Osteocyte (in vitro differentiated cells): Measurements from ENCODE around the gene CMIP. TPM values are rescaled to one million over a fixed set of nuclear protein-coding genes. Genes with fewer than 3 reads are reported as not detected.

ENCODE experiments used
- DNase-seq: peaks from one replicate; pipeline ENCODE4 v3.0.0; 2021; ENCODE audit warnings: mixed read lengths; ENCODE audit not compliant: unreplicated experiment; ENCODE audit errors: extremely low spot score
- H3K27ac Mint-ChIP-seq: one replicate; pipeline ENCODE4 v1.8.0; 2021; ENCODE audit warnings: mild to moderate bottlenecking, mixed read lengths; ENCODE audit not compliant: unreplicated experiment
- H3K27me3 Mint-ChIP-seq: one replicate; pipeline ENCODE4 v1.8.0; 2021; ENCODE audit warnings: mixed read lengths; ENCODE audit not compliant: unreplicated experiment
- H3K36me3 Mint-ChIP-seq: one replicate; pipeline ENCODE4 v1.8.0; 2021; ENCODE audit warnings: mixed read lengths; ENCODE audit not compliant: unreplicated experiment
- H3K4me1 Mint-ChIP-seq: one replicate; pipeline ENCODE4 v1.8.0; 2021; ENCODE audit warnings: mixed read lengths; ENCODE audit not compliant: unreplicated experiment
- H3K4me3 Mint-ChIP-seq: one replicate; pipeline ENCODE4 v1.8.0; 2021; ENCODE audit warnings: mild to moderate bottlenecking, moderate library complexity, mixed read lengths; ENCODE audit not compliant: unreplicated experiment
- H3K9me3 Mint-ChIP-seq: one replicate; pipeline ENCODE4 v1.8.0; 2021; ENCODE audit warnings: mixed read lengths; ENCODE audit not compliant: unreplicated experiment
- CTCF ChIP-seq: fragments of 200-600 bp; sonication (generic); IDR thresholded peaks from 2 replicates; pipeline ENCODE4 v1.5.0; 2021; ENCODE audit warnings: antibody characterized with exemption, mild to moderate bottlenecking, moderate library complexity
- total RNA-seq: library from RNA; stranded (reverse); gene quantifications from 2 replicates; pipeline ENCODE4 v1.2.1, GENCODE V29; 2021

Gene CMIP
- total RNA-seq, 1 donor from 2014 or later: 38.0 TPM

GRCh38 chr16:81658373-81658772 lies 213.8 kb downstream of the CMIP start:
- Mint-ChIP-seq H3K4me1 (no peaks in the 10 kb centered on the region), H3K27ac (no peak overlapping the region), H3K27me3 (no peaks in the 10 kb centered on the region), H3K9me3 (no peaks in the 10 kb centered on the region), H3K4me3 (no peak overlapping the region), H3K36me3 (peaks cover 15% of the 10 kb centered on the region)
- DNase-seq: no peak
- TF ChIP-seq CTCF: no peak

- Mint-ChIP-seq H3K36me3 (peaks cover 15% of the 10 kb centered on the region), H3K9me3 (no peaks in the 10 kb centered on the region), H3K27ac (no peak overlapping the region), H3K27me3 (no peaks in the 10 kb centered on the region), H3K4me1 (no peaks in the 10 kb centered on the region), H3K4me3 (no peak overlapping the region)
- no peak for TF ChIP-seq CTCF
- DNase-seq: no peak
Observed at GRCh38 chr16:81659249-81659648, 214.6 kb downstream of the CMIP start.

- H3K27ac Mint-ChIP-seq: no peak overlapping the region
- no peak for DNase-seq
- no peaks in the 10 kb centered on the region for H3K27me3 Mint-ChIP-seq
- TF ChIP-seq CTCF: no peak
- no peaks in the 10 kb centered on the region for H3K4me1 Mint-ChIP-seq
- no peaks in the 10 kb centered on the region for H3K9me3 Mint-ChIP-seq
- H3K4me3 Mint-ChIP-seq: no peak overlapping the region
- H3K36me3 Mint-ChIP-seq: peaks cover 29% of the 10 kb centered on the region
Observed at GRCh38 chr16:81661082-81661481, 216.5 kb downstream of the CMIP start.

GRCh38 chr16:81664153-81664552 lies 219.5 kb downstream of the CMIP start:
- Mint-ChIP-seq H3K9me3 (no peaks in the 10 kb centered on the region), H3K36me3 (peaks cover 23% of the 10 kb centered on the region), H3K27ac (no peak overlapping the region), H3K4me1 (peaks cover 3% of the 10 kb centered on the region), H3K4me3 (no peak overlapping the region), H3K27me3 (no peaks in the 10 kb centered on the region)
- no peak for DNase-seq
- TF ChIP-seq CTCF: no peak

- no peak for TF ChIP-seq CTCF
- H3K36me3 Mint-ChIP-seq: peaks cover 26% of the 10 kb centered on the region
- no peaks in the 10 kb centered on the region for H3K9me3 Mint-ChIP-seq
- no peak overlapping the region for H3K4me3 Mint-ChIP-seq
- H3K4me1 Mint-ChIP-seq: peaks cover 3% of the 10 kb centered on the region
- H3K27me3 Mint-ChIP-seq: no peaks in the 10 kb centered on the region
- no peak for DNase-seq
- H3K27ac Mint-ChIP-seq: no peak overlapping the region
Observed at GRCh38 chr16:81665588-81665987, 221.0 kb downstream of the CMIP start.
